ENCODE results near the gene ADGRA1.

Gene ADGRA1

GRCh38 chr10:133113847-133114246 is 26.1 kb downstream of the ADGRA1 start:
- Histone ChIP-seq H3K9me2 (replicated peaks; ENCODE audit: insufficient read depth, low read length) (no peaks in the 10 kb centered on the region), H3K9ac (ENCODE audit: low read length) (no peak overlapping the region), H3K79me2 (ENCODE audit: low read length) (no peaks in the 10 kb centered on the region), H3K4me2 (ENCODE audit: low read depth, low read length) (no peak overlapping the region), H3K4me1 (ENCODE audit: low read length) (no peaks in the 10 kb centered on the region), H3K27ac (ENCODE audit: low read length) (no peak overlapping the region), H3F3A (ENCODE audit: insufficient read depth, low read length) (no peaks in the 10 kb centered on the region), H3K36me3 (replicated peaks; ENCODE audit: insufficient read depth, low read length) (no peaks in the 10 kb centered on the region), H3K9me3 (replicated peaks; ENCODE audit: insufficient read depth, low read length) (no peaks in the 10 kb centered on the region), H3K27me3 (replicated peaks; ENCODE audit: insufficient read depth, low read length) (no peaks in the 10 kb centered on the region; the same call in 1 of the 2 replicates), H3K4me3 (ENCODE audit: low read length) (no peak overlapping the region), H4K20me1 (ENCODE audit: insufficient read depth, low read length) (no peaks in the 10 kb centered on the region), H2AFZ (ENCODE audit: low read length) (no peak overlapping the region)
- no peak for TF ChIP-seq EZH2phosphoT487 (IDR thresholded peaks at IDR 0.05; ENCODE audit: low read length)
- no peak for DNase-seq

DNA sequence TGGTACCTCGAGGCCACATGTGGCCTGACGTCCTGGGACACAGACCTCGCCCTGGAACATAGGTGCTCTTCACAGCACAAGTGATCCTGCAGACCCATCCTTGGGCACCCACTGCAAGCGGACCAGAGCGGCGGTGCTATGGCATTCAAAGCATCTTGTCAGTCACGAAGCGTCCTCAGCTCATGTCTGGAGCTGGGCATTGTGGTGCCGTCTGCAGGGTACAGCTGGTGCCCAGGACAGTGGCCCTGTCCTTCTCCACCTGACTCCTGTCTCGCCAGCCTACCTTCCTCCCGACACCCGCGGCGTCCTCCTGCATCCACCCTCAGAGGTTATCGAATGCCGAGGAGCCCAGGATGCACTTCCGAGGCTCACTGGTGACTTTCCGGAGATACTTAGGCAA is 26.5 kb downstream of the ADGRA1 start:
- no peak overlapping the region for H3K9ac ChIP-seq (ENCODE audit: low read length)
- no peak for DNase-seq
- H3K4me2 ChIP-seq (ENCODE audit: low read depth, low read length): no peak overlapping the region

GRCh38 chr10:133114726-133115452 is 27.2 kb downstream of the ADGRA1 start:
- no peaks in the 10 kb centered on the region for H3K4me1 ChIP-seq (ENCODE audit: low read length)
- H3K27me3 ChIP-seq (replicated peaks; ENCODE audit: insufficient read depth, low read length): no peaks in the 10 kb centered on the region; the same call in none of the 2 replicates
- TF ChIP-seq EZH2phosphoT487 (IDR thresholded peaks at IDR 0.05; ENCODE audit: low read length) (no peak), CTCF (IDR thresholded peaks at IDR 0.05; ENCODE audit: low read length) (no peak), EZH2 (optimal IDR thresholded peaks at IDR 0.05; ENCODE audit: low read depth, low read length) (no peak)
- no peaks in the 10 kb centered on the region for H3K36me3 ChIP-seq (replicated peaks; ENCODE audit: insufficient read depth, low read length)
- no peak overlapping the region for H3K4me2 ChIP-seq (ENCODE audit: low read depth, low read length)
- H4K20me1 ChIP-seq (ENCODE audit: insufficient read depth, low read length): no peaks in the 10 kb centered on the region
- H3F3A ChIP-seq (ENCODE audit: insufficient read depth, low read length): no peaks in the 10 kb centered on the region
- no peaks in the 10 kb centered on the region for H3K9me2 ChIP-seq (replicated peaks; ENCODE audit: insufficient read depth, low read length)
- no peak overlapping the region for H3K4me3 ChIP-seq (ENCODE audit: low read length)
- no peak for DNase-seq
- no peak overlapping the region for H3K9ac ChIP-seq (ENCODE audit: low read length)
- no peak overlapping the region for H3K27ac ChIP-seq (ENCODE audit: low read length)
- H2AFZ ChIP-seq (ENCODE audit: low read length): no peak overlapping the region
- H3K9me3 ChIP-seq (replicated peaks; ENCODE audit: insufficient read depth, low read length): no peaks in the 10 kb centered on the region
- no peaks in the 10 kb centered on the region for H3K79me2 ChIP-seq (ENCODE audit: low read length)

More for the DNA sequence above, 26.5 kb downstream of the ADGRA1 start:
- TF ChIP-seq CTCF (IDR thresholded peaks at IDR 0.05; ENCODE audit: low read length) (no peak), EZH2phosphoT487 (IDR thresholded peaks at IDR 0.05; ENCODE audit: low read length) (no peak), EZH2 (optimal IDR thresholded peaks at IDR 0.05; ENCODE audit: low read depth, low read length) (no peak)
- Histone ChIP-seq H3K27me3 (replicated peaks; ENCODE audit: insufficient read depth, low read length) (no peaks in the 10 kb centered on the region; the same call in none of the 2 replicates), H3K4me1 (ENCODE audit: low read length) (no peaks in the 10 kb centered on the region), H3K9me3 (replicated peaks; ENCODE audit: insufficient read depth, low read length) (no peaks in the 10 kb centered on the region), H3K79me2 (ENCODE audit: low read length) (no peaks in the 10 kb centered on the region), H3K27ac (ENCODE audit: low read length) (no peak overlapping the region), H4K20me1 (ENCODE audit: insufficient read depth, low read length) (no peaks in the 10 kb centered on the region), H3K9me2 (replicated peaks; ENCODE audit: insufficient read depth, low read length) (no peaks in the 10 kb centered on the region), H3K36me3 (replicated peaks; ENCODE audit: insufficient read depth, low read length) (no peaks in the 10 kb centered on the region), H3F3A (ENCODE audit: insufficient read depth, low read length) (no peaks in the 10 kb centered on the region), H2AFZ (ENCODE audit: low read length) (no peak overlapping the region), H3K4me3 (ENCODE audit: low read length) (no peak overlapping the region)

GRCh38 chr10:133115453-133115842 is 27.7 kb downstream of the ADGRA1 start:
- Histone ChIP-seq H3K9me3 (replicated peaks; ENCODE audit: insufficient read depth, low read length) (no peaks in the 10 kb centered on the region), H3K79me2 (ENCODE audit: low read length) (no peaks in the 10 kb centered on the region), H4K20me1 (ENCODE audit: insufficient read depth, low read length) (no peaks in the 10 kb centered on the region), H3K9ac (ENCODE audit: low read length) (no peak overlapping the region), H3F3A (ENCODE audit: insufficient read depth, low read length) (no peaks in the 10 kb centered on the region), H3K4me1 (ENCODE audit: low read length) (no peaks in the 10 kb centered on the region), H3K4me2 (ENCODE audit: low read depth, low read length) (no peak overlapping the region), H3K36me3 (replicated peaks; ENCODE audit: insufficient read depth, low read length) (no peaks in the 10 kb centered on the region), H3K27ac (ENCODE audit: low read length) (no peak overlapping the region), H3K4me3 (ENCODE audit: low read length) (no peak overlapping the region), H3K27me3 (replicated peaks; ENCODE audit: insufficient read depth, low read length) (no peaks in the 10 kb centered on the region; the same call in none of the 2 replicates), H2AFZ (ENCODE audit: low read length) (no peak overlapping the region), H3K9me2 (replicated peaks; ENCODE audit: insufficient read depth, low read length) (no peaks in the 10 kb centered on the region)
- DNase-seq: no peak
- no peak for TF ChIP-seq EZH2phosphoT487 (IDR thresholded peaks at IDR 0.05; ENCODE audit: low read length)
- TF ChIP-seq EZH2 (optimal IDR thresholded peaks at IDR 0.05; ENCODE audit: low read depth, low read length): no peak

Measured in MM.1S (cell line).